HG03520 (cell line): ENCODE data around the gene AKAP8.
"Not testable (repeated sequence)": the region's sequence is repeated elsewhere in the genome, so short reads cannot be mapped to it uniquely, and the experiment has no call there.

Experiments used
- ATAC-seq: cut with Tn5 transposase; IDR thresholded peaks from one replicate; pipeline ENCODE4 v1.9.1; 2021; ENCODE audit warnings: mild to moderate bottlenecking, moderate library complexity; ENCODE audit not compliant: unreplicated experiment

The AKAP8 gene

DNA sequence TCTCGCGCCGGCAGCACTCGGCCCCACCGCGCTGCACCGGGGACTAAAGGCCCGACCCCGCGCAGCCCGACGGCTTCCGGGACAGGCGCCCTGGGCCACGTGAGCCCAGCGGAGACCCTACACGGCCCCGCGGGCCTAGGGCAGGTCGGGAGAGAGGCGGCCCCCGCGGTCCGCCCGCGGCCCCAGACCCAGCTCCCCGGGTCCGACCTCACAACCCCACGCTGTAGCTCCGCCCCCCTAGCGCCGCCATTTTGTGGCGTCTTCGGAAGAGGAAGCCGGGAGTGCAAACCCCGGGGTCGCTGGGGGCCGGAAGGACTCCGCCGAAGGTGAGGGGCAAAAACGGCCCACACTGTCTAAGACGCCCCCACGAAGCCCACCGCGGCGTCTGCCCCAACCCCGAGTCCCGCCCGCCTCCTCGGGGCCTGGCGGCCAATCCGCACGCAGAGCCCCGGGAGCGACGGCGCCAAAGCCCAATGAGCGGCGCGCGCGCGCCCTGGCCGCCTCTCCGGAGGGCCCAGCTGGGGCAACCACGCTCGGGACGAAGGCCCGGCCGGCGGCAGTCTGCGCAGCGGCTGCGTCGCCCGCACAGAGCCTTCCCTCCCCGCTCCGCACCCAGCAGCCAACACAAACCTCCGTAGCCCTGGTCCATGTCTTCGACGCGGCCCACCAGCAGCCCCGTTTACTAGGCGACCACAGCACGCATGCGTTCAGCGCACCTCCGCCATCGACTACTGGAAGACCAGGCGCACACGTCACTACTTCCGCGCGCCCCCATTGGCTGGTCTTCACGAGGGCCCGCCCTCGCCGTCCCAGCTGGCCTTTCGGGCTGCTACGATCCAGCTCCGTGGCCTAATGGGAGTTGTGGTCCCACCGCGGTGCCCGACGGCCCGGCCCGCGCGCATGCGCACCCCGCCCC lies at the start of gene AKAP8:
Gene AKAP8 (minus strand): TSS at position 705 of the 916 bp plus-strand sequence. CDS start 56 bp downstream, at position 649.
- ATAC-seq = peak; percentile 72

DNA sequence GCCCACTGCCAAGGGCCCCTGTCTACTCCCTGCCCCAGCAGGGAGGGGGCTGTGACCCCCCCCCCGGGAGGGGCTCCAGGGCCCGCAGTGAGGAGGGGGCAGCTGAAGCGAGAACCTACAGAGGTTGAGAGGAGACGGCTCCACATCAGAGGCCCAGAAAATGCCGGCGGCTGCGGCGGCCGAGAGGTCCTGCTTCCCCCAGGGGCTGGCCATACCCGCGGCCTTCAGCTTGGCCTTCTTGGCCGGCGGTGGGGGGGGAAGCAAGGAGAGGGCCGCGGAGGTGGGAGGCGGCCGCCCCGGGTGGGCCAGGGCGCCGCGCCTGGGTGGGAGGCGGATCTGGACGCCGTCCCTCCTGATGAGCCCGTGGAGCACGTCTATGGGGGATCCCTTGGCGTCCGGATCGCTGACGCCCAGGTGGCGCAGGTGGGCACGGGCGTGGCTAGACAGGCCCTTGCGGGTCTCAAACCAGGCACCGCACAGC lies 48.4 kb upstream of the AKAP8 start:
- no peak for ATAC-seq

DNA sequence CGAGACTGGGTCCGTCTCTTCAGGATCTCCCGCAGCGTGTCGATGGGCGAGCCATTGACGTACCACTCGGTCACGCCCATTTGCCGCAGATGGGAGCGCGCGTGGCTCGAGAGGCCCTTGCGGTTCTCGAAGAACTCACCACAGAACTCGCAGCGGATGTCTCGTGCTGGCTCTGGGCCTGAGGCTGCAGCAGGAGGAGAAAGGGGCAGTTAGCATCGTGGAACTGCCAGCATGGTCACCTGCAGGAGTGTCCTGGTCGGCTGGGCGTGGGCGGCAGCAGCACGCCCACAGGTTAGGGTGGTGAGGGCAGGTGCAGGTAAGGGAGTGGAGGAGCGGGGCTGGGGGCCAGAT lies 47.7 kb upstream of the AKAP8 start:
- no peak for ATAC-seq

DNA sequence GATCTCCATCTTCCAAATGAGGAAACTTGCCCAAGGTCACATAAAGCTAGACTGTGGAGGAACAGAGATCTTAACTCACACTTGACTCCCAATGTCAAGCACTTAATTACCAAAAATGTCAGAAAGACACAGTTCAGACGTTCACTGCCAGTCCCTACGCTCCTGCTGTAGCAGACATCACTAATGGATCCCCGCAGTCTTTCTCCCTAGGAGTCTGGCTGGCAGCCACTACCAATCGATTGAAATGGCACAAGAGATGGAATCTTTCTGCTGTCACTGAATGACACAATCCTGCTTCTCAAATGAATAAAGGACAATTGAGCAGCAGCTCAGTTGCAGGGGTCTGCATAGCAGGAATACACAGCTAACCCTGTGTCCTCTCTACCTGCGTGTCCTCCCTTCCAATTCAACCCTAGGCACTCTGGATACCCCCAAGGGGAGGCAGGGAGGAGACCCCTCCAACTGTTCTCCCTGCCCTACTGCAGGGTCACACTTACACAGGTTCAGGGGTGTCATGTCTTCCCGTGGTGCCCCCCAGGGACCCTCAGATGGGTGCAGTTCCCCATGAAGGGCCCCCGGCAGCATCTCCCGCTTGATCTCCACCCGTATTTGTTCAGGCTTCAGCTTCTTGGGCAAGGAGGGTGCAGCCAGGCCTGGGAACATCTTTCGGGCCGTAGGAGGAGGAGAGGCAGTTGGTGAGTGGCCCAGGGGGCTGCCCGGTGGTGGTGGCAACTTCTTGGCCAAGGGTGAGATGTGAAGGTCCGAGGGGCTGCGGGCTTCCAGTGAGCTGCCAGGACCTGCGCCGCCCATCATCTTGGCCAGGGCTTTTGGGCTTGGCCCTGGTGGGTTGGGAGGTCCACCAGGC lies 47.1 kb upstream of the AKAP8 start:
- no peak for ATAC-seq

DNA sequence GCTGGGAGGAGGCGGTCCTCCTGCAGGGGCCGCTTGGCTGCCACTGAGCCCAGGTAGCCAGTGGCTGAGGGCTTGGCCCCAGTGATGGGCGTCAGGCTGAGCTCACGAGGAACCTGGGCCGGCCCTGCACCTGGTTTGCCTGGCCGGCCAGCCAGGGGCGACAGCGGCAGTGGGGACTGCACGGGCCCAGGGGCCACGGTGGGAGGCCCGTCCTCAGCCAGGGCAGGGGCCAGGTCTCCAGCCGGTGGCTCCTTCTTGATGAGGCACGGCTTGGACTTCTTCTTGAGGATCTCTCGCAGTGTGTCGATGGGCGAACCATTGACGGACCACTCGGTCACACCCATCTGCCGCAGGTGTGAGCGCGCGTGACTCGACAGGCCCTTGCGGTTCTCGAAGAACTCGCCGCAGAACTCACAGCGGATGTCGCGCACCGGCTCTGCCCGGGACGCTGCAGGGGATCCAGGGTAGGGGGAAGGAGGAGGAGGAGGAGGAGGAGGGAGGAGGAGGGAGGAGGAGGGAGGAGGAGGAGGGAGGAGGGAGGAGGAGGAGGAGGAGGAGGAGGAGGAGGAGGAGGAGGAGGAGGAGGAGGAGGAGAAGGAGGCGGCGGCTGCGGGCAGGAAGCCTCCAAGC lies 45.8 kb upstream of the AKAP8 start:
- no peak for ATAC-seq

DNA sequence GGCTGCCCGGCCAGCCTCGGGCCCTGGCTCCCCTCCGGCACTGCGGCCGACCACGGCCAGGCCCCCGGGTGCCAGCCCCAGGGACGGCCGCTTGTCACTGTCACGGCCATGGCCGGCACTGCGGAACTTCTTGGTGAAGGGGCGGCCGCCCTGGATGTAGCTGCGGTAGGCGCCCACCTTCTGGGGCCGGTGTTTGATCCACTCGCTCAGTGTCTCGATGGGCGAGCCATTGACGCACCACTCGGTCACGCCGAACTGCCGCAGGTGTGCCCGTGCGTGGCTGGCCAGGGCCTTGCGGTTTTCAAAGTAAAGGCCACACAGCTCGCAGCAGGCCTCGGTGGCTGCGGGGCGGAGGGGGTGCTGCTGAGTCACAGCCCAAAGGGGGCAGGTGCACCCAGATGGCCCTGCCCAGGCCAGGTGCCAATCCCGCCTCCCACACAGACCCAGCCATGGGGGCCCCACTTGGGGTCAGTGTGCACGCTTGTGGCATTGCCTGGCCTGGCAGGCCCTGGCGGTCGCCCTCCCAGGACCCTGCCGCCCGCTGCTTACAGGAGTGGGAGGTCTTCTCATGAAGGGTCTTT lies 45.2 kb upstream of the AKAP8 start:
- ATAC-seq = no peak

DNA sequence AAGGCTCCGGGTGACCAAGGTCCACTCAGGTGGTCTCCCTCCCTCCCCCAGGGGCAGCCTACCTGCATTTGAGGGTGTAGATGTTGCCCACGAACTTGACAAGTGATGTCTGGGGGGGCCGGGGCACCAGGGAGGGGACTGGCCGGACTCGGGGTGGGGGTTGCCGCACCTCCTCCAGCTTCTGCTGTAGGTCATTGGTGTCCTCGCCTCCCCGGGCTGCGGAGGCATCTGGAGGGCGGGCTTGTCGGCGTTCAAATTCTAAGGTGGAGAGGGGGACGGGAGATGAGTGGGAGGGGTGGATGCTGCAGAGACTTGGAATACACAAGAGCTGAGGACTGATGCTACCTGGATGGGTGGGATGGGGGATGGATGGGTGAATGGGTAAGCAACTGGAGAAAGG lies 44.5 kb upstream of the AKAP8 start:
- ATAC-seq = no peak

DNA sequence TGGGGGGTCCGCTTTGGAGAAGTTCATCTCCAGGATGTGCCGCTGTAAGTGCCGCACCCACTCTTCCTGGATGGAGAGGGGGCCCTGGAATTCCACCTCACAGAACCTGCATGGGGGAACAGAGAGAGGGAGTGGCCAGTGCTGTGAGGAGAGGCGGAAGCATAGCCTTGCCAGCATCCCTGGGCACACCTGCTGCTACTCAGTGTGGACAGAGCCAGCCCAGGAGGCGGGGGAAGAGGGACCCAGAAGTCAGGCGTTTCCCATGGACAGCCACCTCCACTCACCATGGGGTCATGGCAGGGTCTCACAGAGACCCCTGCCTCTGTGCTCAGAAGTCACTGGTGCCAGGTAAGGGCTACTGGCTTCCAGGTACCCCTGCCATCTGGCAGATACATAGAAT lies 43.5 kb upstream of the AKAP8 start:
- no peak for ATAC-seq

DNA sequence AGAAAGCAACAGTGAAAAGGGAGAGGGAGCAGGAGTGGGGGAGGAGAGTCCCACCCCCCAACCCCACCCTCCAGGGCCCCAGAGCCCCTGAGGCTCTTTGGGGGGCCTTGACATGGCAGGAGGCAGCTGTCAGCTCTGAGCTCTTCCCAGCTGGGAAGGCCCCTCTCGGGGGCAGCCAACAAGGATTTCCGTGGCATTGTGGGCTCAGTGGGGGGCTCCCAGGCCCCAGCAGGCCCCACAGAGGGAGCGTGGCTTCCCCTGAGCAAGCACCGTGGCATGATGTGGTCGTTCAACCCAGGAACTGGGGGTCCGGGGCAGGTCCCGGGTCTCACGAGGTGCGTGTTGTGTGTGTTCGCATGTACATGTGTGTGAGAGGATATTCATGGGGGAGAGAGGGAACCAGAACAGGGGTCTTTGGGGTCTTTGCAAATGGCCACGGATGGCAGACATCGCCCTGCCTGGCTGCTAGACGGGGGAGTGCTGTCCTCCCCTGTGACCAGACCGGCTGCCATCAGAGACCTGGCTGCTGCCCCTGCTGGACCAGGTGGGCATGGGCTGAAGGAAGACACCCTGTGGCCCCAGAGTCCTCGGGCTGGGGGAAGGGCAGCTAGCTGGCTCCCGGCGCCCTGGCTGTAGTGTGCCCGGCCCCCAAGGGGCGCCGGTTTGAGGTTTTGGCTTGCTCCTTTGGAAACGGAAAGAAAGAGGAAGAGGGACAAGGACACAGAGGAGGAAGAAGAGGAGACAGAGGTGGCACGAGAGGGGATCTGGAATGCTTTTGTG lies 42.9 kb upstream of the AKAP8 start:
- no peak for ATAC-seq

DNA sequence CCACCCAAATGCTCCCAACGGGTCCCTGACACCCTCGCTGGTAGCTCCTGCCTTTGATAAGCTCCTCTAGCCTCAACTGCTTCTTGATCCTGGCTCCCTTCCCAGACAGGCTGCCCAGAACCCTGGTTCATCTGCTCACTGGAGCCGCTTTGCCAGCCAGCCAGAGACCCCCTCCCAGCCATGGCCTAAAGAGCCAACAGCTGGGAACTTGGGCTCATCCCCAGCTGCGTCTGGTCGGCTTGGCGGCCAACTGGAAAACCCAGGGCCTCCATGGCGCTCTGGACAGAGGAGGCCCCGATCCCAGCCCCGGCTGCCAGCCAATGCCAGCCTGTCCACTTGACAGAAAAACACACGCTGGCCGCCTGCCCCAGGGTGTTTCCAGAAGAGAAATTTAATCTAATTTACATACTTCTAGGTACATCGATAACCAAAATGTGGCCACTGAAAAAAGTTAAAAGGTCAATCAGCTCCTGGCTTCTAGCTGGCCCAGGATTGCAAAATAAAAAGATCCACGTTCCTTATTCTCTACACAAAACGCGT lies 42.2 kb upstream of the AKAP8 start:
- no peak for ATAC-seq

DNA sequence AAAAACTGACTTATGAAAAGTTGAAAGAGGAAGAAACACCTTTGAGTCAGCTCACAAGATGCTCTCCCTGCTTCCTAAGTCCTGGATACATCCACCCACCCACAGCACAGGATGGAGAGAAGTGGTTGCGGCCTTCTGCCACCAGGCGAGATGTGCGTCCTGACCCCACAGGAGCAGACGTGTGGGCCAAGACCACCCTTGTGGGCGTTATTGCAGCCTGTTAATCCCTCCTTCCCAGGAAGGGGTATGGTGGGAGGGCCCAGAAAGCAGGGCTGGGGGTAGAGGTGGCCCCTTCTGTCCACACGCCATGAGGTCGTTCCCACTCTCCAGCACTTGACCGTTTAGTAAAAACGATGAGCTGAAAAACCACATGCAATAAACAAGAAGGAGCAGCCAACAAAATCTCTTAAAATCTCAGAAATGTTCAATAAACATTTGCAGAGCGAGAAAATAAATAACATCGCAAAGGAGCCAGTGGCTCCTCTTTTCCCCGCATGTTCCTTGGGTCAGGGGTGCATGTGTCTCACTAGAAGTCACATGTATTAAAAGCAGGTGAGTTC lies 41.6 kb upstream of the AKAP8 start:
- ATAC-seq = no peak

DNA sequence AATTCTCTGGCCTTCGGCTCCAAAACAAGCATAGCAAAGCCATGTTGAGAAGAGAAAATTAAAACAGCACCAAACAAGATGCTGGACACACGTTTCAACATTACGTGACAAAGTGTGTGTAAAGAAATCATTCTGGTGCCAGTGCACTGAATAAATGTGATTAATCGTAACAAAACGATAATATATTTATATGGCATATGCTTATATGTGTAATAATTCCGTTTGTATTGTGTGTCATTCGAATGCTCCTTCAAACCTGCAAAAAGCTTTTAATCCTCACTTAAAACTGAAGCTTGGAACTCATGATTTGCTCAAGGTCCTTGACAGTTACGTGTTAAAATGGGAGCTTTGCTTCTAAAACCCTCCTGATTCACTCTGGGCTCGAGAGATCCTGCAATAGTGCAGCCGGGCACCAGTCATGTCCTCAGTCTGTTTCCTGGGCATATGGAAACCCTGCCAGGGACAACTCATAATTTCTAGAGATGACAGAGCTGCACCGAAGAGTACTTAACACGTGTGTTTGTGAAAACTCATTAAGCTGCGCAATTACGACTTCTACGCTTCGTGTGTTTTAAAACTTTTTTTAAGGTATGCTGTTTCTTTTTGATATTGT lies 39.9 kb upstream of the AKAP8 start:
- no peak for ATAC-seq

DNA sequence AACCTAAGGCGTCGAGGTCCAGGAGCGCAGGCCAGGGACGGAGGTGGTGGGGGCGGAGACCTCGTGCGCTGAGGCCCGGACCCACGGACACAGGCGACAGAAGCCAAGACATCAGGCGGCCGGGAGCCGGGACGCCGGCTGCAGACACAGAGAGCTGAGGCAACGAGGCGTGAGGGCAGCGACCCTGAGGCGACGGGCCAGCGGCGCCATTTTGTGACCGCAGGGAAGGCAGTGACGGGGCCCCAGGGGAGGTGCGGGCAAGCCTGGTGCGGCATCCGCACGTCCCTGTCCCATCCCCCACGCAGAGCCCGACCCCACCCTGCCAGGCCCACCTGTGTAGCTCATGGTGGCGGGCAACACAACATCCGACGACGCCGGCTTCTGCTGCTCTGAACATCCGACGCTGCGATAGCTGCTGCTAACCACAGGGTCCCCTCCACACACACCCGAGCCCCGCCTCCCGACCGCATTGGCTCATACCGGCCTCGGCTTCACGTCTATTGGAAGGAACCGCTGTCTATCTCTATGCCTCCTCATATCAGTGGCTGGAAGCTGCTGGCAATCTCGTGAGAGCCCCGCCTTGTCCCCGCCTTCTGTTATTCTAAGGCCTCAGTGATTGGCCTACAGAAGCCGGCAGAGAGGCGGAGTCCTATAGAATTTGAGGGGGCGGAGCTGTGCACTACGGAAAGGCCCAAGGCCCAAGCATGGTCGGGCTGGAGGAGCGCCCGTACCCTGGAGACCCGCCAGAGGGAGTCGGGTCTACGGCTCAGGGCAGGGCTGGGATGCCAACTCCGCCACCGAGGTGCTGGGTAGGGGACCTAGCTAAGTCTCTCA lies 39.2 kb upstream of the AKAP8 start, which contains the start of gene AKAP8L:
Gene AKAP8L (minus strand): TSS at position 410 of the 834 bp plus-strand sequence. CDS start 65 bp downstream, at position 345.
- ATAC-seq = peak; percentile 89

DNA sequence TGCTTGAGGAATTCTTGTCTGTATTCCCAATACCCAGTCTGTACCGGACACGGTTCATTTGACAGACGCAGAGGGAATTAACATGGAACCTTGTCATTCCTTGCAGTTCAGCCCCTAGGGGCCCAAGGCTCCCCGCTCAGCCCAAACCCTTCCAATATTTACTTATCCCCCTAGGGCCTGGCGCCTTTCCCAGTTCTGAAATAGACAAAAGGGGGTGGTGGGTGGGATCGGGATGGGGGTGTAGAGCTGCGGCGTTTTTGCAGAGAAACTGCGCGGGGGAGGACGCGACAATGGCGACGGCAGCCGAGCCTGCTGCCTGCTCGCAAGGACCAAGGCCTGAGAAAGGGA lies 38.6 kb upstream of the AKAP8 start:
- ATAC-seq = no peak

DNA sequence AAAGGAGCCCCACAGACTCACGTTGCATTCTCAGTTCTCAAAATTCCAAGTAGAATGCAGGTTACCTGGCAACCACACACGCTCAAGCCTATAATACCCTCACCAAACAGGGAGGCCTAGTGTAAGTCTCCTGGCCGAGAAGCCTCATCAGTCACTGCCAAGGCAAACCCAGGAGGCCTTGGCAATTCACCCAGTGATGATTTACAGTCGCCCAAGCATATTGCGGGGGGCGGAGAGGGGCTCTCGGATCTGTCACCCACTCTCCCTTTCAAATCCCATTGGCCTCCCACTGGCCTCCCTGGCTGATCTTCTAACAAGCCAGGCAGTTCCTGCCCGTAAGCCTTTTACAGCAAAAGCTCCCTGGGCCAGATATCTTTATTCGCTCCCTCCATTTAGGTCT lies 38.1 kb upstream of the AKAP8 start:
- no peak for ATAC-seq

DNA sequence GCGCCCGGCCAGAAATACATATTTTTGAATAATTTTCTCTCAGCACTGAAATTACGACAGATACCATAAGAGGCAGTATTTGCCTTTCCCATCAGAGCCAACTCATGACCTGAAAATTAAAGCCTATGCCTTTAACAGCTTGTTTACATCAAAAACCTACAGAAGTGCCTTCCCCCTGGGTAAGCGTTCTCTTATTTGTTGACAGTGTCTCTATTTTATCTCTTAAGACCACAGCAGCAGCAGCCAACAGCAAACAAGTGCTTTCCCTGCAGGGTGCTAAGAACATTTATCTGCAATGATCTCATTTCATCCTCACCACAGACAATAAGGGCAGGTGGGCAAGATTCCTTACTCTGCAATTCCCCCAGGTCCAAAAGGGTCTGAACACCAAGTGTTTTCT lies 33.2 kb upstream of the AKAP8 start:
- ATAC-seq = no peak

DNA sequence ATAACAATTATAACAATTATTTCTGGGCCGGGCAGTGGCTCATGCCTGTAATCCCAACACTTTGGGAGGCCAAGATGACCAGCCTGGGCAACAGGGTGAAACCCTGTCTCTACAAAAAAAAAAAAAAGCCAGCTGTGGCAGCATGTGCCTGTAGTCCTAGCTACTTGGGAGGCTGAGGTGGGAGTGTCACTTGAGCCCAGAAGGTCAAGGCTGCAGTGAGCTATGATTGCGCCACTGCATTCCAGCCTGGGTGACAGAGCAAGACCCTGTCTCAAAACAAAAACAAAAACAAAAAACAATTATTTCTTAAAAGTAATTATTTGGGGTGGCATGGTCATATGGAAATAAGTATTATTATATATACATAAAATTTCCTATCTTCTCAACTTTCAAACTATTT lies 31.8 kb upstream of the AKAP8 start:
- not testable (repeated sequence) for ATAC-seq

DNA sequence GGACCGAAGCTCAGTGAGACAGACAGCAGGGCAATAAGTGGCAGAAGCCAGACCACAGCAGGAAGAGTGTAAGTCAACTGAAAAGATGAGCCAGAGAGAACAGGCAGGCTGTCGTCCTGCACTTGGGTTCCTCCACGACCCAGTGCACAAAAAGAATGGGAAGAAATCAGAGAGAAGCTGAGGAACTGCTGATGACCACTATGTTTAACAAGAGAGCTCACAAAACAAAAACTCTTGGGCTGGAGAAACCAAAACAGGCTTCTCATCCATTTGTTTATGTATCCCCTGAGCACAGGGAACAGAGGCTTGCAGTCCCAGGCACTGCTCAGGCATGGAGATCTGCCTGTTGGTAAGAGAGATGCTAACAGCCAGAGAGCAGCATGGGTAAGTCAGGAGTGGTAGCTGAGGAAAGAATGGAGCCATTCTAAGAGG lies 25.2 kb upstream of the AKAP8 start:
- ATAC-seq = no peak
